Measurements from ENCODE around the gene SBK3. TPM values are rescaled to one million over a fixed set of nuclear protein-coding genes. Genes with fewer than 3 reads are reported as not detected.

SBK3 gene, protein sequence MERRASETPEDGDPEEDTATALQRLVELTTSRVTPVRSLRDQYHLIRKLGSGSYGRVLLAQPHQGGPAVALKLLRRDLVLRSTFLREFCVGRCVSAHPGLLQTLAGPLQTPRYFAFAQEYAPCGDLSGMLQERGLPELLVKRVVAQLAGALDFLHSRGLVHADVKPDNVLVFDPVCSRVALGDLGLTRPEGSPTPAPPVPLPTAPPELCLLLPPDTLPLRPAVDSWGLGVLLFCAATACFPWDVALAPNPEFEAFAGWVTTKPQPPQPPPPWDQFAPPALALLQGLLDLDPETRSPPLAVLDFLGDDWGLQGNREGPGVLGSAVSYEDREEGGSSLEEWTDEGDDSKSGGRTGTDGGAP
- total RNA-seq: under 1 TPM; 0.39 to 0.81 TPM
- 0.34 TPM for polyA plus RNA-seq (ENCODE audit: insufficient read depth, low read depth, low replicate concordance)
- long read RNA-seq, donor 1: 0 reads
- long read RNA-seq, donor 2: 0 reads

DNA sequence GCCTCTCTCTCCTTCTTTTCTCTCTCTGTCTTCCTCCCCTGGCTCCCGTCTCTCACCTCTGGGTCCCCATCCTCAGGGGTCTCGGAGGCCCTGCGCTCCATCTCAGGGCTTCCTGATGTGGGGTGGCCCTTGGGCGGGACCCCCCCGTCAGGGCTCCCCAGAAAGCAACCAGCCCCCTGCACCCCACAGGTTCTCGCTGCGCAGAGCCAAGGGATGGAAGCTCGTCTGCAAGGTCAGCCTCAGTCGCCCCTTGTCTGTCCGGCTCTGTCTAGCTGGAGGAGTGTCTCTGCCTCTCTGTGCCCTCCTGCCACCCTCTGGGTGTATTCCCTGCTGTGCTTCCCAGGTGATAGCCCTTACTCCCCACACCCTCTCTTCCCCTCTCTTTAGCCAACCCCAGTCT lies at the start of gene SBK3:
TSS of gene SBK3 (minus strand) at position 101 of the 400 bp plus-strand sequence. CDS start at position 101, 0 bp downstream.
- Histone ChIP-seq H3K36me3 (ENCODE audit: low read depth, missing control alignments) (no peaks in the 10 kb centered on the region), H3K9me3 (no peaks in the 10 kb centered on the region), H3K4me3 (no peak within 1 kb of the TSS), H3K27ac (peak within 1 kb of the TSS in 1 of 2 donors; percentile 75), H3K4me1 (no peaks in the 10 kb centered on the region), H3K27me3 (no peaks in the 10 kb centered on the region)
- no peak for DNase-seq
- 85 to 88% methylated on average over 10 of the region's 10 CpGs for WGBS, 2 donors
- no peak for TF ChIP-seq POLR2A (IDR thresholded peaks at IDR 0.05)
- TF ChIP-seq, protein P1, sequence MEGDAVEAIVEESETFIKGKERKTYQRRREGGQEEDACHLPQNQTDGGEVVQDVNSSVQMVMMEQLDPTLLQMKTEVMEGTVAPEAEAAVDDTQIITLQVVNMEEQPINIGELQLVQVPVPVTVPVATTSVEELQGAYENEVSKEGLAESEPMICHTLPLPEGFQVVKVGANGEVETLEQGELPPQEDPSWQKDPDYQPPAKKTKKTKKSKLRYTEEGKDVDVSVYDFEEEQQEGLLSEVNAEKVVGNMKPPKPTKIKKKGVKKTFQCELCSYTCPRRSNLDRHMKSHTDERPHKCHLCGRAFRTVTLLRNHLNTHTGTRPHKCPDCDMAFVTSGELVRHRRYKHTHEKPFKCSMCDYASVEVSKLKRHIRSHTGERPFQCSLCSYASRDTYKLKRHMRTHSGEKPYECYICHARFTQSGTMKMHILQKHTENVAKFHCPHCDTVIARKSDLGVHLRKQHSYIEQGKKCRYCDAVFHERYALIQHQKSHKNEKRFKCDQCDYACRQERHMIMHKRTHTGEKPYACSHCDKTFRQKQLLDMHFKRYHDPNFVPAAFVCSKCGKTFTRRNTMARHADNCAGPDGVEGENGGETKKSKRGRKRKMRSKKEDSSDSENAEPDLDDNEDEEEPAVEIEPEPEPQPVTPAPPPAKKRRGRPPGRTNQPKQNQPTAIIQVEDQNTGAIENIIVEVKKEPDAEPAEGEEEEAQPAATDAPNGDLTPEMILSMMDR (IDR thresholded peaks at IDR 0.05): no peak
- intact Hi-C loops (cut with DNase I; ENCODE audit: low total_unique reads): no loop called here

DNA sequence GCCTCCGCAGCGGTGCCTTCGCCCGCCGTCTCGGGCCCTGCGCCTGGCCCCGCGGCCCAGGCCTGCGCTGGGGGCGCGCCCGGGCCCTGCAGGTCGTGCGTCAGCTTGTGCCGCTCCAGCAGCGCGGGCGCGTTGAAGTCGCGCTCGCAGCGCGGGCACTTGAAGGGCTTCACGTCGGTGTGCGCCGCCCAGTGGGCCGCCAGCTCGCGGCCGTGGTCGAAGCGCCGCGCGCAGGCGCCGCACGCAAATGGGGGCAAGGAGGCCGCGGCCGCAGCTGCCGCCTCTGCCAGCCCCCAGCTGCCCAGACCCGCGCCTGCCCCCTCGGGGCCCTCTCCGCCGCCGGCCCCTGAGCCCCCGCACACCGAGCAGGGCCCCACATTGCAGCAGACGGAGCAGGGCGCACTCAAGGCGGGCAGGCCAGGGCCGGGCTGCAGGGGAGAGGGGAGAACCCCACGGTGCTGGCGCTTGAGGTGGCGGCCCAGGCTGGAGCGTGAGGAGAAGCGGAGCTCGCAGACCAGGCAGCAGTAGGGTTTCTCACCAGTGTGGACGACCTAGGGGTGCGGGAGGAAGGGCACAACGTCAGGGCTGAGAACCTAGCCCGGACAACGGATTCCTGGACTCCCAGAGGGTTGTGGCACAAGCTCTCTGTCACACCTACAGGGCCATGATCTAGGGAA lies 47.9 kb upstream of the SBK3 start:
- TF ChIP-seq POLR2A (IDR thresholded peaks at IDR 0.05): no peak
- TF ChIP-seq, protein P1 (IDR thresholded peaks at IDR 0.05): no peak
- intact Hi-C loops (cut with DNase I; ENCODE audit: low total_unique reads): no loop called here
- no peaks in the 10 kb centered on the region for H3K36me3 ChIP-seq (ENCODE audit: low read depth, missing control alignments)

DNA sequence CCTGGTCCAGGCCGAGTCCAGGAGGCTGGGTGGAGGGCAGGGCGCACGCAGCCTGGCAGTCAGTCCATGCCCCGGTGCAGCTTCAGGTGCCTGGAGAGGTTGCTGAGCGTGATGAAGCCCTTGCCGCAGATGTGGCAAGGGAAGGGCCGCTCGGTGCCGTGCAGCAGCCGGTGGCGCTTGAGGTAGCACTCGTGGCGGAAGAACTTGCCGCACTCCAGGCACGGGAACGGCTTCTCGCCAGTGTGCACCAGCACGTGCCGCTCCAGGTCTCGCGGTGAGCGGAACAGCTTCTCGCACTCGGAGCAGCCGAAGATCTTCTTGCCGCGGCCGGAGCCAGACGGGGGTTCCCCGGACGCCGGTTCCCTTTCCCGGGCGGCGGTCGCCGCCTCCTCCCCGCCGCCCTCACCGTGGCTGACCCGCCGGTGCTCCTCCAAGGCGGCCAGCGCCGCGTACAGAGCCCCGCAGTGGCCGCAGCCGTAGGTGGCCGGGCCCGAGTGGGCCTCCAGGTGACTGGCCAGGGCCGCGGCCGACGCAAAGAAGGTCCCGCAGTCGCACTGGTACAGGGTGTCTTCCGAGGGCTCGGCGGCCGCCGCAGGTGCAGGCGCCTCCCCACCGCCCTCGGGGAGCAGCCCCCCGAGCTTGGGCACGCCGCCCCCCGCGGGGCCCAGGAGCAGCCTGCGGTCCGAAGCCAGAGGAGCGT lies 47.2 kb upstream of the SBK3 start:
- Histone ChIP-seq H3K36me3 (ENCODE audit: low read depth, missing control alignments) (no peaks in the 10 kb centered on the region), H3K27me3 (no peaks in the 10 kb centered on the region), H3K4me1 (no peaks in the 10 kb centered on the region), H3K4me3 (peak overlapping the region; percentile 29 to 43), H3K9me3 (no peaks in the 10 kb centered on the region), H3K27ac (no peak overlapping the region)
- DNase-seq: no peak
- intact Hi-C loops (cut with DNase I; ENCODE audit: low total_unique reads): no loop called here
- TF ChIP-seq POLR2A (IDR thresholded peaks at IDR 0.05): no peak
- TF ChIP-seq, protein P1 (IDR thresholded peaks at IDR 0.05): no peak
- 40 to 81% methylated on average over 1 to 42 of the region's 73 CpGs for WGBS, 2 donors

More for the DNA sequence above, 47.9 kb upstream of the SBK3 start:
- no peak overlapping the region for H3K27ac ChIP-seq
- 60 to 67% methylated on average over 1 to 28 of the region's 68 CpGs for WGBS, 2 donors
- peak overlapping the region; percentile 29 for H3K4me3 ChIP-seq
- no peaks in the 10 kb centered on the region for H3K4me1 ChIP-seq
- DNase-seq: no peak
- H3K9me3 ChIP-seq: no peaks in the 10 kb centered on the region
- H3K27me3 ChIP-seq: no peaks in the 10 kb centered on the region

DNA sequence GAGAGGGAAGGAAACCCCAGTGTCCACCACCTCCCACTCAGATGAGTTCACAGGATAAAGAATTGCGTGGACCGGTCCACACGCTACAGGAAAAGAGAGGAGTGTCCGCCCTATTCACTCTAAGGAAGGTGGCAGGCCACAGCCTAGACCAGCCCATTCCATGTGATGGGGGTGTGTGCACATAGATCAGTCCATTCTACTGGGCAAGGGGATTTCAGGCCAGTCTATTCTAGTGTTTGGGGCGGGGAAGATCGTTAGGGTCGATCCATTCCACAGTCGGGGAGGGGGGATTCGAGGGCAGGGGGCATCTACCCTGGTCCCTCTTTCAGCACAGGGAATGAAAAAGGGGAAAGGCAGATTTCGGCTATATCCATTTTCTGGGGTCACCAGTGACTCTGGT lies 46.2 kb upstream of the SBK3 start:
- intact Hi-C loops (cut with DNase I; ENCODE audit: low total_unique reads): no loop called here
- peaks cover 8% of the 10 kb centered on the region for H3K4me1 ChIP-seq
- TF ChIP-seq POLR2A (IDR thresholded peaks at IDR 0.05): no peak
- TF ChIP-seq, protein P1 (IDR thresholded peaks at IDR 0.05): no peak
- no peak overlapping the region for H3K4me3 ChIP-seq
- 67 to 69% methylated on average over 9 to 10 of the region's 10 CpGs for WGBS, 2 donors
- no peaks in the 10 kb centered on the region for H3K27me3 ChIP-seq
- no peaks in the 10 kb centered on the region for H3K9me3 ChIP-seq
- peak; percentile 48 for DNase-seq
- H3K36me3 ChIP-seq (ENCODE audit: low read depth, missing control alignments): no peaks in the 10 kb centered on the region
- H3K27ac ChIP-seq: no peak overlapping the region

All from testis (tissue), 5 donors.